GM18511 (cell line): ENCODE data around the gene GPATCH2L.

Experiments used
- ATAC-seq: cut with Tn5 transposase; IDR thresholded peaks from one replicate; pipeline ENCODE4 v1.9.1; 2021; ENCODE audit warnings: mild to moderate bottlenecking, moderate library complexity; ENCODE audit not compliant: unreplicated experiment

Gene GPATCH2L

DNA sequence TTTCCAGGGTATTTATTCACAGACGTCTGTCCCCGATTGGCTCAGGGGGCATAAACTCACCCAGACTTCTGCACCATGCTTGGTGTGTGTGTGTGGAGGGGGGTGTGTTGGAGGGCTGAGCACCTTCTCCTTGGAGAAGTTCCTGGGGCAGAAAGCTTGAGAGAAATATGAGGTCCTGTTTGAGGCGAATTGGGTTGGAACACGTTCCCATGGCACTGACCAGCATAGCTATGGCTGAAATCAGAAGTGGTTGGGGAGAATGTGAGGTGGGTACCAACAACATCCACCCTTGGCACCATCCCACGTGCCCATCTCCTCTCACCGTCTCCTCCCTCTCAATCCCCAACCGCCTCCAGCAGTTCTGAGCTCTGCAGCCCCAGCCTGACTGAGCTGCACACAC is 16.0 kb upstream of the GPATCH2L start:
- no peak for ATAC-seq

DNA sequence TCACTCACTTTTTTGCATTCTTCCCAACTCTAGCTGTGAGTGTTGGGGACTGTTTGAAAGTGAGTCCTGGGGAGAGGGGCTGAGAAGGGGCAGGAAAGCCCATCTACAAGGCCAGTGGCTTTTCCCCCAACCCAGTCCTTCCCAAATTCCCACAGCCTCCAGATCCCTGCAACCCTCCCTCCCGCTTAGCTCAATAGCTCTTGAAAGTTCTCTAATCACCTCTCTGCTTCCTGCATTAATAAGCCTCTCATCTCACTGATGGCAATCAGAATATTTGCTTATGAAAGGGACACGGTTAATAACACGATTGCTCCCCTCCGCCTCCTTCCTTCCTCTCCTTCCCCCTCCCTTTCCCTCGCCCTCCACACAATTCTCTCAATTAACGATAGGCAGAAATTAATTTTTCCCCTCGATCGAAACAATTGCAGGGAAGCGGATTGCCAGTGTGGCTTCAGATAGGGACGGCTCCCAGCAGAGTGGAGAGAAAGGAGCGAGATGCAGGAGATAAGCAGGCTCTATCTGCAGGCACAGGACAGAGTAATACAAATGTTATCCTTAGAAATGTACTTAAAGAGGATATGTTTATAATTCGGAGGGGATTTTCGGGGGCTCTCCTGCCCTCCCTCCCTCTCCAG is 15.1 kb upstream of the GPATCH2L start:
- no peak for ATAC-seq

DNA sequence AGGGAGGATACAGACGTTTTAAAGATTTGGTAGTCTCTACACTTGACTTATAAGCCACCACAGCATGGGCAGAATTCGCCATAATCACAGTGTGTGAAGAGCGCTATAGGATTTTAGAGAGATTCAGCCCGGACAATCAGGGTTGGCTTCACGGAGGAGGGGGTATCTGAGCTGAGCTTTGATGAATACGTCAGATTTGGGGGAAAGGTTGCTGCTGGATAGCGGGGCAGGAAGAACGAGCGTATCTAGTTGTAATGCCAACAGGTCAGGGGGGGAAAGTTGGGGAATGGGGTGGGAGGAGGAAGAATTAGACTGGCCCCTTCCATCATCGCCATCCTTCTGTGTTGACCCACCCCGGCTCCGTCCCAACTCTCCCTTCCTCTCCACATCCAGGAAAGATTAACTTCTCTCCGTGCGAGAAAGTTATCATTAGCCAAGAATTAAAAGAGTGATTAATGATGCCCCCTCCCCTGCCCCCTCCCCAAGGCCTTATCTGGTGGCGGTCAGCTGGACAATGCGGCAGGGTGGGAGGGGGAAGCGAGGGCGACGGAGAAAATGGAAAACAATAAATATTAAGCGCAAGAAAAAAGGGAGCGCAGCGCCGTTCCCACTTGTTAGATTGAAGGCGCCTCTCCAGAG is 13.5 kb upstream of the GPATCH2L start:
- no peak for ATAC-seq

DNA sequence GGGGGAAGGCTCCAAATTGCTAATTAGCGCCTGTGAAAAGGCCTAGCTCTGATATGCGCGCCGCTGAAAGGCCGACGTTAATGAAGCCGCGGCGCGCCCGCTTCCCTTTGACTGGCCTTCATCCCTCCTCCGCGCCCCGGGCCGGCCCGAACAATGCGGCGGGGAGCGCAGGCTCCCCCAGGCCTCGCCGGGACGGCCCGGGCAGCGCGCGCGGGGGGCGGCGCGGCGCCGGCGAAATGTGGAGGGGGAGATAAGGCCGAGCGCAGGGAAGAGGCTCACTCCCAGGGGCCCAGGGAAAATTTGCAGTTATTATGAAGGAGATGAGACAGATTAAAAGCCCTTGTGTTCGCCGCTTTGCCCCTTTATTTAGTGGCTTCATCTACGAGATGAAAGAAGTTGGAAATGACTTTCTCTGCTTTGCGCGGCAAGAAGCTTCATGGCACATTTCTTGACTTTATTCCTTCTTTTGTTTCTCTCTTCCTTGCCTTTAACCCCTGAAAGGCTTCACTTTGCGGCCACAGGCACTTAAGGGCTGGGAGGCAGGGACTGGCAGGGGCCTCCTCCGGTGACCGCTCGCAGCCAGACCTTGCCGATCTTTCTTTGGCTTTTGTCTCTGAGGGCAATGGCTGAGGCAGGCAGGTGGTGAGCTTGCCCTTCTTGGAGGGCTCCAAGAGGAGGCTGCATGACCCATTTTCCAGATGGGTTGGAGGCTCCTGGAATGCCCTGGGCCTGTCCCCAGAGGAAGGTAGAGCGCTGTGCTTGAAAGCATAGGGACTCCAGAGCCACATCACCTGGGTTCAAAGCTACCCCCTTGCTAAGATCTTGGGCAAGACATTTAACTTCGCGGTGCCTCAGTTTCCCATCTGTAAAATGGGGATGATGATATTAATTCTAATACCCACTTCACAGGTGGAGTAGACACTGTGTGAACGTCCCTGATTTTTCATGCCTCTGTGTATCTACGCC is 12.7 kb upstream of the GPATCH2L start:
- ATAC-seq = no peak

DNA sequence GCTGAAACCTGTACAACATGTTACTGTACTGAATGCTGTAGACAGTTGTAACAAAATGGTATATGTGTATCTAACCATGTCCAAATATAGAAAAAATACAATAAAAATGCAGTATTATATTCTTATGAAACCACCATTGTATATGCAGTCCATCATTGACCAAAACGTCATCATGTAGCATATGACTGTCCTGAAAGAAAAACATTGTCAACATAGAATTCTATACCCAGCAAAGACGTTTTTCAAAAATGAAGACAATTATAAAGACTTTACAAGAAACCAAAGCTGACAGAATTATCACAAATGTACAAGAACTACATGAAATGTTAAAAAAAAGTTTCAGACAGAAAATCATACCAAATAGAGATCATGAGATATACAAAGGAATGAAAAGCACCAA is 8.1 kb upstream of the GPATCH2L start:
- no peak for ATAC-seq

DNA sequence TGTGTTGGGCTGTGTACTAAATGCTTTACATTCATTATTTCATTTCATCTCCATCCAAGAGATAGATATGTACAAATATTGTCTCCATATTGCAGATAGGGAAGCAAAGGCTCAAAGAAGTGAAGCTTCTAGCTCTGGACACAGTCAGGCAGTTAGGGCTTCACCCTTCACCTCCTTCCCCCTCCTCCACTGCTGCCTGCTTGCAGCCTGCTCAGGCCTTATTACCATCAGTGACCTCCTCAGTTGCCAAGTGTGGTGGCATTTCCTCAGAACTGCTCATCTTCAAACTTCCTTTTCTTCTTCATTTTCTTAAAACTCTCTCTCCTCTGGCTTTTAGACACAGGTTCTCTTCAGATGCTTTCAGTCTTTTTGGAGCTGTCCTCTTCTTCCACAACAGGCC is 4.7 kb upstream of the GPATCH2L start:
- no peak for ATAC-seq

DNA sequence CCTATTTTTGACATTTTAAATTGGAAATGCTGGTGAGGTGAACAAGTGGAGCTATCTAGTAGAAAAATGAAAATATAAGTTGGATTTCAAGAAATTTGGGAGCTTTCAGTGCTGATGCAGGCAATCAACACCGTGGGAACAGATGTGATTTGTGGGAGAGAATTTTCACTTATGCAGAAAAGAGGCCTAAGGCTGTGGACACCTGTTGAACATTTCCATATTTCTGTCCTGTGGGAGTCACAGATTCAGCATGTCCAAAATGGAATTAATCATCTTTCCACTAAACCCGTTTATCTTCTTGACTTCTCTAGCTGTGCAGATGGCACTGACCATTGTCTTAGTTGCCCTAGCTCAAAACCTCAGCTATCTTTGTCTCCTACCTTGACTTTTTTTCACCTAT is 2.5 kb upstream of the GPATCH2L start:
- no peak for ATAC-seq

DNA sequence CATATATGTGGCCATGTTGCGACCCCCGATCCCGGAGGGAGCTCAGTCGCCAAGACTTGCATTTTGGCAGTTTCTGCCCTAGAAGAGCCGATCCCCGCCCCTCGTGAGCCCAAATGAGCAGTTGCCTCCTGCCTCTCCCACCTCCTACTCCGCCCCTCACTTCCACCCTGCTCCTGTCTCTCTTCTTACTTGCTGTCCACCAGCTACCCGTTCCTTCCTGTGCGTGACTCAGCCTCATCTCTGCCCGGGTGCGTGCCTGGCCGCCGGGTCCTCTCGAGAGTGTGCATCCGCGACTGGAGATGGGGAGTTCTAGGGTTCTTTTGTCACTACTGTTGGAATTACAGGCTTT is 585 bp downstream of the GPATCH2L start:
- peak; percentile 85 for ATAC-seq

DNA sequence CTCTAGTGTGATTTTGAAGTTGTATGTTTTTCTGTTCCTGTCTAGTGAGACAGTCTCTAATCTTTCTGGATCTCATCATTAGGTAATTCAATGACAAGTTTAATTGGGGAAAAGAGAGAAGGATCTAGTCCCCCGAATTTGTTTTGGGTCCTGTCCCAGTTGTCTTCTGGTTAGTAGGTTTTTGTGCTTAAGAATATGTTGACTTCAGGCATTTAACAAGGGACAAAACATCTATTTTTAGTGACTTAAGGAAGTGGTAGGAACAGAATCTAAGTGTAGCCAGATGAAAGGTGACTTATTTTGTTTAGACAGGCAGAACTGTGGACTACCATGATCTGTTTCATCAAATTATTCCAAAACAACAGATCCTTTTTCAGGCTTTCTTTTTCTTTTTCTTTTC is 2.2 kb downstream of the GPATCH2L start:
- ATAC-seq = no peak

DNA sequence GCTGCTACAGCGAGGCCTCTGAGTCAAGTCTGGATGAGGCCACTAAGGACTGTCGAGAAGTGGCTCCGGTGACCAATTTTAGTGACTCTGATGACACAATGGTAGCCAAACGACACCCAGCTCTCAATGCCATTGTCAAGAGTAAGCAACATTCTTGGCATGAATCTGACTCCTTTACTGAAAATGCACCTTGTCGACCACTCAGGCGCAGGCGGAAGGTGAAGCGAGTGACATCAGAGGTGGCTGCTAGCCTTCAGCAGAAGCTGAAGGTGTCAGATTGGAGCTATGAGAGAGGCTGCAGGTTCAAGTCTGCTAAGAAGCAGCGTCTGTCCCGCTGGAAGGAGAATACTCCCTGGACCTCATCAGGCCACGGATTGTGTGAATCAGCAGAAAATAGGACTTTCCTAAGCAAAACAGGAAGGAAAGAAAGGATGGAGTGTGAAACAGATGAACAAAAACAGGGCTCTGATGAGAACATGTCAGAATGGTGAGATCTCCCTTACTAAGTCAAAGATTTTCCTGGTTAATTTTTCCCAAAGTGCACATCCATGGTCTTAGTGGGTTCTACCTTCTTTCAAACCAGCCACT is 2.9 kb downstream of the GPATCH2L start:
- no peak for ATAC-seq

DNA sequence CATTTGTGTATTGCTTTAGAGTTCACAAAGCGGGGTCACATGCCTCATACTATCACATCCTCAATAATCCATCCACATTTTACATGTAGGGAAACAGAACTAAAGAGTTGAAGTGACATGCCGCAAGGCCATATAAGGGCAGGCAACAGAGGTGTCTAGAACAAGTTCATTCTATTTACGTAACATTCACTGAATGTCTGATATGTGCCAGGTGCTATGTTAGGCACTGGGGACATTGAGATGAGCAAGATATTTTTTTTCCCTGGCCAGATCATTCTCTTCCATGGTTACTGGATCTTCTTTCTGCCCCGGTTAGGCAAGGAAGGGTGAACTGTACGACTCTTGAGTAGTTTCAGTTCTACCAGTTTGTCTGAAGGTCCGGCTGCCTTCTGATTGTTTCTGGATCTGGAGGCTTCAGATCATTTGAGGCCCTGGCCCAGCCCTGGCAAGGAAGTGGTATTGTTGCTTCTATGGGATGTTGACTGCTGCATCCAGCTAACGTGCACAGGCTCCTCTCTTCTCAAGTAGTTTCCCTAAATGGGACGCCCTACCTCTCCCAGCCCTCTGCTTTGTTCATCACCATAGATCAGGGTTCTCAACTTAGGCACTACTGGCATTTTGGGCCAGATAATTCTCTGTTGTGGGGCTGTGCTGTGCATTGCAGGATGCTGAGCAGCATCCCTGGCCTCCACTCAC is 12.1 kb downstream of the GPATCH2L start:
- ATAC-seq = no peak

DNA sequence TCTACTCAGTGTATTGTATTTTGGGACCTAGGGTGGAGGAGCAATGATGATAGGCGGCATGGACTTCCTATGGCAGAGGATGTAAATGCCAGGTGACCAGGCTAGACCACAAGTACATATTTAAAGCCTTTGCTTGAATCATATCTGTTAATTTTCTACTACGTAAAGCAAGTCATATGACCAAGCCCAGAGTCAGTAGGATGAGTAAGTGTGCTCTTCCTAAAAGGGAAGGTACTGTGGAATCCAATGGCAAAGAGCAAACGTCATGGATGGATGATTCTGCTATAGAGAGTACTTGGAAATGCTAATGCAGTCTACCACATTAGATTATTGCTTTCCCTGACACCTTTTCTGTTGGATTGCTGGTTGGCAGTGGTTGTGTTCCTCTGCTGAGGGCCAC is 16.8 kb downstream of the GPATCH2L start:
- ATAC-seq = no peak

DNA sequence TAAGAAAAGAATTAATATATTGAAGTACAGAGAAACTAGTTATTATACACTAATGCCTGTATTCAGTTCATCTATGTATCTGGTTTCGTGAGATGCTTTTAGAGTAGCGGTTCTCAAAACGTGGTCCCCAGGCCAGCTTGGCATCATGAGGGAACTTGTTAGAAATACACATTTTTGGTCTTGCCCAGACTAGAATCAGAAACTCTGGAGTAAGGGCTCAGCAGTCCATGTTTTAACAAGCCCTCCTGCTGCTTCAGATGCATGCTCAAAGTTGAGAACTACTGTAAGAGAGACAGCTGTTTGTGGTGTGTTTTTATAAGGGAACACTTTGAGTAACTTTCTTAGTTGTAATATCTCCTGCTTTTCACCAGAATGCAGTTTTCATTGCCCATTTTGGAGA is 18.1 kb downstream of the GPATCH2L start:
- ATAC-seq = no peak

DNA sequence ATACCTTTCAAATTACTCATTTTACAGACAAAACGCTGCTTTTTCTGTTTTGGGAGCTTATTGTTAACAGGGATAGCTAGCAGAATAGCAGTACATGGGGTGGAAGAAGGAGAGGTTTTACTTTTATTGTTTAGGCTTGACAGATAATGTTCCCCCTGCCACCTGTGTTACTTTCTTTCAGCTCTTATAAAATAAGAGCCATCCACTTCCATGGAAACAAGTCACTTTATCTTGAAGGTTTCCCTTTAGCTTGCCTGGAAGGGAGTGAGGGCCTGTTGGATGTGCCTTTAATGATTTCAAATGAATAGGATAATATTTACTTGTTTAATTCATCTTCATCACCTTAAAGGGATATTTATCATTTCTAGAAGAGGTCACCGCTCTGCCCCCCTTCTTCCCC is 23.3 kb downstream of the GPATCH2L start:
- ATAC-seq = no peak

DNA sequence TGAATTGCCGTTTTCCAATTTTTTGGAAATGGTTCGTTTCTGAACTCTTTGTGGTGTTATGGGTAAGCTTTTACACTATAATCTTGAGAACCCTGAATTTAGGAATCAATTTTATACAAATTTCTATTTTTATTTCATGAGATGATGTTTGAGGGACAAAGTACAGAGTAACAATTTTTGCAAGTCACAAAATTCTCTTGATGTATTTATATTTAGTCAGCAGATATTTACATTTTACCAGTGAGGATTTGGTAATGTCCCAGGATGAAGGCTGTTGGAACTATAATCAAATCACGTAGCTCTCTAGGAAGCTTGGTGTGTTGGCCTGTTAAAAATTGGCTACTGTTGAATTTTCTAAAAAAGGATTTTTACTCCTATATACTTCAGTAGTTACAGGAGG is 24.2 kb downstream of the GPATCH2L start:
- no peak for ATAC-seq

DNA sequence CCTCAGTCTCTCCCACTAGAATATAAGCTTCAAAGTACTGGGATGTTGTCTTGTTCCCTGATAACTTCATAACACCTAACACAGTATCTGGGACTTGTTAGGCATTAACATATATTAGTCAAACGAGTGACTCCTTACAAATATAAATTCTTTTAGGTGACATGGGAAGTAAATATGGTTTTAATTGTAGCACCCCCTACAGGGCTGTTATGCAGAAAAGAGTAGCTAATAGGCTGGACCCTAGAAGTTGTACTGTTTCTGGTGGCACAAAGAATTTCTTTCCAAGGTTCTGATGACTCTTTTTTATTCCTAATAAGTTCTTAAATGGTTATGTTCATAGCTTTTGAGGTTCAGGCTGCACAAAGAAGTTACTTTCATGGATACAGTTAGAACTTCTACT is 29.8 kb downstream of the GPATCH2L start:
- ATAC-seq = no peak

DNA sequence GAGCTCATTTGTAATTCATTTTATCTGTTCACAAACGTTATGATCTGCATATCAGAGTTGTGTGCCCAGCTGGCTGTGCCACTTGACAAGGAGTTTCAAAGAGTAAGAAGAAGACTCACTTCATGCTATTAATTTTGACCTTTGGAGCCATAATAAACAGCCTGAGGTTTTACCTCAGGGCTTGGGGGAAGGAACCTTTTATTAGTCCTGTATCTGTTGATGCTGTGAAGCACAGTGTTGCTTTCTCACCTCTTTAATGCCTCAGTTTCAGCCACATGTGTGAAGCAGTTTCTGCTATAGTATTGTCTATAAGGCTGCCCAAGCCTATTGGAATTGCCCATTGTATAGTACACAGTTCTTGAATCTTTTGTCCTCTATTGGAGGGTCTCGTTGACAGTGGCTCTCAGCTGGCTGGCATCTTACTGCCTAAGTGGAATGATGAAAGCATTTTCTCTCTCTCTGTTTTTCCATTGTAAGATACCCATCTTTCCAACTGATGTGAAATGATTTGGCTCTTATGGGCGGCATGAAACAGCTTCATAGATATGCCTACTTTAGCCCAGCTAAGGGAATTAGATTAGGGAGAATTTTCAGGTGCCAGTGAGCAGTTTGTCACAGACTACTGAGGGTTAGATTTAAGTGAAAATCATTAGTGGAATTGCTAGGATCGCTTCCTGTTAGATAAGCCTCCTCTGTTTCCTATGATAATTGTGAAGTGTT is 34.7 kb downstream of the GPATCH2L start:
- ATAC-seq = peak; percentile 87

DNA sequence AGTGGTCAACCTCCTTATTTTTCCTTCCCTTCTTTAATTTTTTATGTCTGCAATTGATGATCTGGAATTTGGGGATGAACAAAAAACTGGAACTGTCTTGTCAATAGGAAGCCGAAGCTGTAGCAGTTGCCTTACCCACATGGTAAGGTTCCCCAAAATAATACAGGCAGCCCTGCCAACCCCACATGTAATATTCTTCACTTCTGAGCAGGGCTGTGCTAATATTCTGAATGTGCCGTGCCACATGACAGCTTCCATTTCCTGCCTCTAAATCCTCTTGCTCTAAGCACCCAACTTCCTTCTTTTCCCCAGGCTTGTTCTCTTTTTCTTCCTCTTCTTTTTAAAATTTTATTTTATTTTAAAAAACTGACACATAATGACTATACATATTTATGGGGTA is 39.6 kb downstream of the GPATCH2L start:
- no peak for ATAC-seq

DNA sequence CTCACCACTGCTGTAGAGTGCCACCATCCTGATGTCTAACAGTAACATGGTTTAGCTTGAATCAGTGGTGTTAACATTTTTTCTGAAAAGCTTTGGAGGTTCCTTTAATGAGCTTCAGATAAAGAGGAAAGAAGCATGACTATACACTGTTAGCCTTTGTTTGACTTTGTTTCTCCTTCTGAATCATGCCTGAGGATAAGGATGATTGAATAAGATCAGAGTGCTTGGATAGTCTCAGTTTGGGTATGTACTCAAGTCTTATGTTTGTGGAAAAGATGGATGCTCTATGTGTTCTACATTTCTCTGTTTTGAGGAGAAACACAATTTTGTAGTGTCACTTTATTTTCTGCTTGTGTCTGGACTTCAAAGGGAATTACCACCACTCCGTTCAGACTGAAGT is 42.0 kb downstream of the GPATCH2L start:
- no peak for ATAC-seq

DNA sequence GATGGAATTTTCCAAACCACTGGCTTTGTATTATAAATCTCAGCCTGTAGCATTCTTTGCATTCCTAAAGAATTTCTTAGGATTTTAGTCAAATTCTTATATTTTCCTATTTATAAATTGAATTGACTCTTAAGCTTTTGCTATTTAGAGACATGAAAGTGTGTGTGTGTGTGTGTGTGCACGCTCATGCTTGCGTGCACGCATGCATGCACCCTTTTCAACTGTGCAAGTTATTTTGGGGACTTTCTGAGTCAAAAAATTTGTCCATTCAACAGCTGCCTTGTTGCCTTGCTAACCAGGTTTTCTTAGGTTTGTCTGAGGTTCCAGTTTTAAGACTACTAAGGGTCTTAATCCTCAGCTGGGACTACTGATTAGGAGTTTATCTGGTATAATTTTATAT is 42.6 kb downstream of the GPATCH2L start:
- peak; percentile 70 for ATAC-seq
